ENCODE data around the gene ALG10B.
A peak's percentile ranks its signal among the peaks of the same experiment; 100 is the strongest.
"Not testable (repeated sequence)": the region's sequence is repeated elsewhere in the genome, so short reads cannot be mapped to it uniquely, and the experiment has no call there.

Gene ALG10B

GRCh38 chr12:38316391-38317129, at the start of gene ALG10B:
TSS of gene ALG10B (plus strand) at chr12:38316774. CDS start at chr12:38316894, 120 bp downstream.
- DNase-seq = peak; percentile 94 to 97

GRCh38 chr12:38268612-38269011, 48.0 kb upstream of the ALG10B start:
- no peak for DNase-seq

- DNase-seq = no peak
Measured at GRCh38 chr12:38269897-38270296, 46.7 kb upstream of the ALG10B start.

DNA sequence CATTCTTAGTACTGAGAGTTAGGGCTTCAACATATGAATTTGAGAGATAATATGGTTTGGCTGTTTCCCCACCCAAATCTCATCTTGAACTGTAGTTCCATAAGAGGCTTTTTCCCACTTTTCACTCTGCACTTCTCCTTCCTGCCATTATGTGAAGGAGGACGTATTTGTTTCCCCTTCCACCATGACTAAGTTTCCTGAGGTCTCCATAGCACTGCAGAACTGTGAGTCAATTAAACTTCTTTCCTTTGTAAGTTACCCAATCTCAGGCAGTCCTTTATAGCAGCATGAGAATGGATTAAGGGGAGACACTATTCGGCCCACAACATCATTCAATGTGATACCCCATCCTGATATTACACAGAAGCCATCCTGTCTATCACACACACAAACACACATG, 36.8 kb upstream of the ALG10B start:
- DNase-seq = no peak

DNA sequence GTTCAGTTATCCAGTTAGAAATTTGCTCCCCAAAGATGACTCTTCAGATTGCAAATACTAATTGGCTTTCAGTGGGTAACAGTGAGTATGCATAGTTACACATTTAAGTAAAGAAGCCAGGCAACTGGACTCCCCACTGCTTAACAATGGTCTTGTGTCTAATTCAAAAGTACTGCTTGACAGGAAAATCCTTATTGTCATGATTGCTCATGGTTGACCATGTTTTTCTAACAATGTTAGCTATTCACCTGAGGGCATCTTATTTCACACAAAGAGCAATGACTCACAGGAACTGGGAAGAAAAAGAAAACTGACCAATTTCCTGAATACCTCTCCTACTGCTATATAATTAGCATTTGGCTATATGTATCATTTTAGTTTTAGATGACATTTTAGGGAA, 33.7 kb upstream of the ALG10B start:
- DNase-seq = no peak

DNA sequence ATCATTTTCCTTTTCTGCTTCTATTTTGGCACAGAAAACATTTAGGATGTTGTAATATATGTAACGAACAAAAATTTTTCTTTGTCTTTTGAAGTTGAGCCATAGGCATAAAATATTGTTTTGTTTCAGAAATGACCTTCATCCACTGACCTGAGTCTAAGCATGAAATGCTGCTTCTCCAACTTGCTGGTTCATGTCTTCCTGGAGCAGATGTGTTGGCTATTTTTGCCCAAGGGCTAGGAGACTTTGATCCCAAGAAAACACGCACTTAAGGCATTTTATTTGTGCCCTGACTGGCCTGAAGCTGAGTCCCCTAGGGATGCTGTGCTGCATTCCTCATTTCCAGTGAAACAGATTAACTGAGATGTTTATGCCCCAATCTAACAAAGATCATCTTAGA, 27.2 kb upstream of the ALG10B start:
- no peak for DNase-seq

DNA sequence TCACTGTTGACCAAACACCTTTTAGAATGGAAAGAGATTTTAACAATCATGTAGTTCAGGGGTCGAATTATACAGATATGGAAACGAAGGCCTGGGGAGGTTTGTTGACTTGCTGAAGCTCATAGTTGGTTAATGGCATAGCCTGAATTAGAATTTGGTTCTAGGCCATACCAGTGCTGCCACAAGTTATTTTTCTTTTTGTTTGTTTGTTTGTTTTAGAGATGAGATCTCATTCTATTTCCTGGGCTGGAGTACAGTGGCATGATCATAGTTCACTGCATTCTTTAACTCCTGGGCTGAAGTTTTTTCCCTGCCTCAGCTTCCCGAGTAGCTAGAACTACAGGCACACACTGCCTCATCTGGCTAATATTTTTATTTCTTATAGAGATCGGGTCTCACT, 25.4 kb upstream of the ALG10B start:
- no peak for DNase-seq

DNA sequence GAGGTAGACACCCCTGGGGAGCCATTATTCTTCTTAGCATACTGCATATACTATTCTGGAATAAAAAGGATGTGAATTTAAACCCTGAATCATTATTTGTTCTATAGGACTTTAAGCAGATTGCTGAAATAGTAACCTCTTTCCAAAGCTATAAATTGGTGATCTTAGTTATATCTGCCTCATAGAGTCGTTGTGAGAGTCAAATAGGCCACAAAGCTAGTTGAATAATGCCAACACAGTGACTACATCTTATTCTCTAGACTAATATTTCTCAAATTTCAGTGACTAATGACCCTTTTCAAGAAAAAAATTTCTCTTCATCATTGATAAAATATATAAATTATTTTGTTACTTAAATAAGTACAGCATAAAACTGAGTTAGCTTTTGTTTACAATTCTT, 13.6 kb upstream of the ALG10B start:
- DNase-seq = not testable (repeated sequence)

GRCh38 chr12:38321966-38322365, 5.4 kb downstream of the ALG10B start:
- not testable (repeated sequence) for DNase-seq

DNA sequence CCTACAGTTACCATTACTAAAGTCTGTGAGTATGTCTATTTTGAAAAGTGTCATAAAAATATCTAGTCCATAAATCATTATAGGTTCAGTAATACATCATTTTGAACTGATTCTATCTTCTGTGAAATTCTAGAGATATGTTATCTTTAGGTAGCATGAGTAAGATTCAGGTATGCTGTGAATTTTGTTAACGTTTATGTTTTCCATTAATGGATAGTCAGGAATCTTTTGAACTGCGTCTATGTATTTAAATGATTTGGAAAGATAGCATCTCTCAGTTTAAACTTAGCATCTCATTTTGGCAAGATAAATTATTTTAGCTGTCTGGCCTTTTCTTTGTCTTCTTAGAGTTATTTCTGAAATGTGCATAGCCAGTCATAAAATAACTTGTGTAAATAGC, 8.3 kb downstream of the ALG10B start:
- DNase-seq = no peak

DNA sequence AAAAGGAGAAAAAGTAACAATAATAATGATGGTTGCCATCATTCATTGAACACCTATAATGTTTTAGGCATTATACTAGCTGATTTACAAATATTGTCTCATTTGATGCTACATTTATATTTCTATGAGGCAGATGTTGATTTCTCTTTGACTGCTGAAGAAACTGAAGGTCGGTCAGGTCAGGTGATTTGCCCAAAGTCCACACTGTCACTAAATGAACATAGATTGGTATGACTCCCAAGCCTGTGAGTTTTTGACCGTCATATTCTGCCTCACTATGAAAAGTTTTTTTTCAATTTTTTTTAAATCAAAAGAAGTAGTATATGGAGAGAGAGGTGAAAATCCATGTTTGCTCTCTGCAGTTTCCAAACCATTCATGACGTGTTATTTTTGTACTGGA, 10.8 kb downstream of the ALG10B start:
- DNase-seq = no peak

GRCh38 chr12:38328306-38328895, 11.8 kb downstream of the ALG10B start:
- DNase-seq = peak; percentile 15 to 29

- not testable (repeated sequence) for DNase-seq
Measured at GRCh38 chr12:38330414-38330813, 13.8 kb downstream of the ALG10B start.

DNA sequence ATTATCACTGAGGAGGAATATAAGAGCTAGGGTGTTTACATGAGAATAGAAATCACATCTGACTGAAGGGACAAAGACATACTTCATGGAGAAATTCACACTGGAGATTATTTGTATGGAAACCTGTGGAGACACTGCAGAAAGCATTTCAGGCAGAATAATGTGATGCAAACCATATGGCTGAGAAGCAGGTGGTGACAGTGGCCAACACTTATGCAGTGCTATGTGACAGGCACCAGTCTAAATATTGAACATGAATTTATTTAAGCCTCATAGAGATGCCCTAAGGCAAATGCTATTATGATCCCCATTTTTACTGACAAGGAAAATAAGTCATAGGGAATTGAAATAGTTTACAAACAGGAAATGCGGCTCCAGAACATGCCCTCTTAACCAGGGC, 16.2 kb downstream of the ALG10B start:
- DNase-seq = no peak

DNA sequence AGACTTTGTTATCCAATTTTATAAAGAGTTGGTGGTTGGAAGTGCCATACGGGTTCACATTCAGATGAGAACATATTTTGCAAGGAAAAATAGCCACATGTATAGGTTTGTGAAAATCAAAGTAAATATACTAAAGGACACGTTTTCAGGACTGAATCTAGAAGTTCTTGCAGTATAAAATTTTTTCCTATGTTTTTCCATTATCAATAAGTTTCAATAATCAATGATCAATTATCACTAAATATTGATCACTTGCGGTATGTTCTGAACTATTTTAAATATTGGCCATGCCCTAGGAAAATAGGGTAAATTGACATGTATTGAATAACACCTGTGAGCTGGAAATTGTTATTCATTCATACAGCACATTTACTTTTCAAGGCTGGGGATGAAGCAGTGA, 25.9 kb downstream of the ALG10B start:
- DNase-seq = no peak

GRCh38 chr12:38343256-38343655, 26.7 kb downstream of the ALG10B start:
- not testable (repeated sequence) for DNase-seq

DNA sequence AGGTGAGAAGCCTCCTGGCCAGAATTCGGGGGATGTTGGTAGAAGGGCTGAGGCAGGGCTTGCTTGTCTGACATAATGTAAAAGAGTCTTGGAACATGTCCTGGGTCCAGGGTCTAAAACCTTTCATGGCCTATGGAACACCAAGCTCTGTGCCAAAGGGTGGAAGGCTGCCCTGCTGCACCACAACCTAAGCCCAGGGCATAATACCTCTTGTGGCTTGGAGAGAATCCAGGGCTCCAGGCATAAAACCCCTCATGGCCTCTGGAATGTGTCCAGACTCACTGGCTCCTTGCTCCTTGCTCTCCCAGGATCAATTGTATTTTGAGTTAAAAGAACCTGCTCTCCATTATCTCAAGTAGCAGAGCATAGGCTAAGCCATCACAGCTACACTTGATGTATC, 27.3 kb downstream of the ALG10B start:
- DNase-seq = peak in 1 of 2 experiments; percentile 1

- no peak for DNase-seq
Measured at GRCh38 chr12:38350342-38351174, 34.0 kb downstream of the ALG10B start.

DNA sequence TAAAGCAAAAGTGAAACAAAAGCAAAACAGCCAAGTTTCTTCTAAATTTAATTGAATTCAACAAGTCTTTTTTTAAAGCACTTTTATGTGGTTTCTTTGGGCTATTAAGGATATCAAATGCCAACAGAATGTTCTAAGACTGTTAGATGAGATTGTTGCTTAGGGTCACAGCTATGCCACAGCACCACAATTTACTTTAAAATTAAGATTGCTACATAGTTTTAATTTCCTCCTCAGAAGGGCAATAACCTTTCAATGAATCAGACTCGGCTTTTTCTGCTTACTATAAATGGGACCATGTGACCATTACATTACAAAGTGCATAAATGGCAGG, 34.6 kb downstream of the ALG10B start:
- not testable (repeated sequence) for DNase-seq

- no peak for DNase-seq
Measured at GRCh38 chr12:38367506-38367905, 50.9 kb downstream of the ALG10B start.

- DNase-seq = no peak
Measured at GRCh38 chr12:38370311-38370710, 53.7 kb downstream of the ALG10B start.

DNA sequence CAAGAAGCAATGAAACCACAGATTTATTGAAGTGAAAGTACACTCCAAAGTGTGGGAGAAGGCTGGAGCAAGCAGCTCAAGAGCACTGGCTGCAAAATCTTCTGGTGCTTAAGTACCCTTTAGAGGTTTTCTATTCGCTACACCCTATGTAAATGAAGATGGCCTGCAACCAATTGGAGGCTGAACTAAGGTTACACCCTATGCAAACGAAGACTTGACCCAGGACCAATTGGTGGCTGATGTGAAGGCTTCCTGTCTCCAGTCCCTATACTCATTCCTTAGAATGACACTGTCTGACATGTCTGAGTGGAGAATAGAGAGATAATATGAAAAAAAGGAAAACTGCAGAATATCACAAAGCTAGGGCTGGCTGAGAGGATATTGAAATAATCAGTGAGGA, 57.2 kb downstream of the ALG10B start:
- no peak for DNase-seq

DNA sequence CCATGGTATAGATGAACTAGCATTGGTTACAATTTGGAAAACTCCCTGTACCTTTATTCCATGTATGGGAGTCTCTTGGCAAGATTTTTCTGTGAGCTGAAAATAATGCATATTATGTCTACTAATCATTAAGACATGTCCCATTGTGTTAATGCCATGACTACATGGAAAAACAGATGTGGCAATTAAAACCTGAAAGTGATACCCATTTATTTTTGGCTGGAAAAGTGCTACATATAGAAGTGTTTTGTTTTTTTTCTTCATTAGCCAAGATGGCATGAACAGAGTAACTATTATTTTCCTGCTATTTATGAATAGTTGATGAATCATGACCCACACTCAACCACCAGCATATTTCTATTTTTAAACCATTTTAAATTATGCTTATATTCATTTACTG, 58.2 kb downstream of the ALG10B start:
- no peak for DNase-seq
